Upper lobe of left lung (tissue), 4 donors: ENCODE data around the gene ANKRD11.

Source experiments
- EP300 ChIP-seq, 4 donors: sonication (generic); formaldehyde crosslinking; IDR thresholded peaks; one replicate each; pipeline ENCODE4 v1.5.1; 2017; ENCODE audit warnings: antibody characterized with exemption in 4 of 4, control low read depth in 2 of 4
- POLR2AphosphoS5 ChIP-seq, 2 donors: sonication (generic); formaldehyde crosslinking; IDR thresholded peaks; one replicate each; pipeline ENCODE4 v1.5.1; 2017; ENCODE audit warnings: antibody characterized with exemption in 2 of 2
- TF ChIP-seq, protein P1 (sequence below), 6 experiments: fragments of 450-650 bp in 4 of 6; fragments of 200-600 bp in 2 of 6; sonication (generic) in 2 of 6; IDR thresholded peaks; one replicate each; pipeline ENCODE4 v1.5.1; 2016 to 2019; ENCODE audit warnings: antibody characterized with exemption in 6 of 6

DNA sequence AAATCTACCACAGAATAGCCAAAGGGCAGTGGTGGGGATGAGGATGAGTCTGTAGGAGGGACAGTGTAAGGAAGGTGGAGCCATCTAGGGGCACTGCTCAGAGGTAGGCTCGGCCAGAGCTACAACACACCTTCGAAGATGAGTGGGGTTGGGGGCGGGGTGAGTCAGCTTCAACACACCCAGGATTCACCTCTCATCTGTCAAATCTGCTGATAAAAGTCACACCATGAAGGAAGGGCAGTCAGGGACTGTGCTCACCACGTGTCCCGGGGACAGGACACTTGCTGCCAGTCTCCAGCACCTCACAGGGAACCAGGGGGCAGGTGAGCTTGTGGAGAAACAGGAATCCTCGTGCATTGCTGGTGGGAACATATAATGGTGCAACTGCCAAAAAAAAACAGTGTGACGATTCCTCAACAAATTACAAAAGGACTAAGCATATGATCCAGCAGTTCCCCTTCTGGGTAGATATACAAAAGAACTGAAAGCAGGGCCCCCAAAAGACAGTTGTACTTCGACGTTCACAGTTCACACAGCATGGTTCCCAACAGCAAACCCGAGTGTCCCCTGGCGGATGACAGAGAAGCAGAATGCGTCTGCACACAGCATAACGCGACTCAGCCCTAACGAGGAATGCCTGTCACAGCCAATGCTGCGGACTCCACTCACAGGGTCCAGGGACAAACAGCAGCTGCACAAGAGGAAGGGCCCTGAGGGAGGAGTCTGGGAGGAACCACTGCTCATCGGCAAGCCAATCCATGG is 133.1 kb downstream of the ANKRD11 start:
- TF ChIP-seq, protein P1, sequence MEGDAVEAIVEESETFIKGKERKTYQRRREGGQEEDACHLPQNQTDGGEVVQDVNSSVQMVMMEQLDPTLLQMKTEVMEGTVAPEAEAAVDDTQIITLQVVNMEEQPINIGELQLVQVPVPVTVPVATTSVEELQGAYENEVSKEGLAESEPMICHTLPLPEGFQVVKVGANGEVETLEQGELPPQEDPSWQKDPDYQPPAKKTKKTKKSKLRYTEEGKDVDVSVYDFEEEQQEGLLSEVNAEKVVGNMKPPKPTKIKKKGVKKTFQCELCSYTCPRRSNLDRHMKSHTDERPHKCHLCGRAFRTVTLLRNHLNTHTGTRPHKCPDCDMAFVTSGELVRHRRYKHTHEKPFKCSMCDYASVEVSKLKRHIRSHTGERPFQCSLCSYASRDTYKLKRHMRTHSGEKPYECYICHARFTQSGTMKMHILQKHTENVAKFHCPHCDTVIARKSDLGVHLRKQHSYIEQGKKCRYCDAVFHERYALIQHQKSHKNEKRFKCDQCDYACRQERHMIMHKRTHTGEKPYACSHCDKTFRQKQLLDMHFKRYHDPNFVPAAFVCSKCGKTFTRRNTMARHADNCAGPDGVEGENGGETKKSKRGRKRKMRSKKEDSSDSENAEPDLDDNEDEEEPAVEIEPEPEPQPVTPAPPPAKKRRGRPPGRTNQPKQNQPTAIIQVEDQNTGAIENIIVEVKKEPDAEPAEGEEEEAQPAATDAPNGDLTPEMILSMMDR (IDR thresholded peaks at IDR 0.05), result no peak
- TF ChIP-seq EP300 (IDR thresholded peaks at IDR 0.05) (no peak), POLR2AphosphoS5 (IDR thresholded peaks at IDR 0.05) (peak in 1 of 2 donors; percentile 16)
